ENCODE measurements around the gene DHX35.

DNA sequence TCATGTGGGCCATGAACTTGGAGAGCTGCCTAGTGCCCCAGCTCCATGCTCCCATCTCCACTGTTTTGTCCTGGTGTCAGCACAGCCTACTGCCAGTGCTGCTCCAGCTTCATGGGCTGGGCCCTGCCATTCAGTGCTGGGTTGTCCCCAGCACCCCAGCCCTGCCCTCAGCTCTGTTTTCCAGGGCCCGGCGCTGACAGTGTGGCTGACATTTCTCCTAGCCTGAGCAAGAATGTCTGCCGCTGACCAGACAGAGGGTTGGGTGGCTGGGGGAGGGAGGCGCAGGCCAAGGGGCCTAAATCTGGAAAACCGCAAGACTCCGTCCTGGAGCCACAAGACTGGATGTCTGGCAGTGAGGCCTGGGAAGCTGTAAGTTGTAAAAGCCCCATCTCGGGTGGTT, 78.9 kb downstream of the DHX35 start:
- no peak for TF ChIP-seq POLR2A (IDR thresholded peaks at IDR 0.05)
- TF ChIP-seq, protein P1, sequence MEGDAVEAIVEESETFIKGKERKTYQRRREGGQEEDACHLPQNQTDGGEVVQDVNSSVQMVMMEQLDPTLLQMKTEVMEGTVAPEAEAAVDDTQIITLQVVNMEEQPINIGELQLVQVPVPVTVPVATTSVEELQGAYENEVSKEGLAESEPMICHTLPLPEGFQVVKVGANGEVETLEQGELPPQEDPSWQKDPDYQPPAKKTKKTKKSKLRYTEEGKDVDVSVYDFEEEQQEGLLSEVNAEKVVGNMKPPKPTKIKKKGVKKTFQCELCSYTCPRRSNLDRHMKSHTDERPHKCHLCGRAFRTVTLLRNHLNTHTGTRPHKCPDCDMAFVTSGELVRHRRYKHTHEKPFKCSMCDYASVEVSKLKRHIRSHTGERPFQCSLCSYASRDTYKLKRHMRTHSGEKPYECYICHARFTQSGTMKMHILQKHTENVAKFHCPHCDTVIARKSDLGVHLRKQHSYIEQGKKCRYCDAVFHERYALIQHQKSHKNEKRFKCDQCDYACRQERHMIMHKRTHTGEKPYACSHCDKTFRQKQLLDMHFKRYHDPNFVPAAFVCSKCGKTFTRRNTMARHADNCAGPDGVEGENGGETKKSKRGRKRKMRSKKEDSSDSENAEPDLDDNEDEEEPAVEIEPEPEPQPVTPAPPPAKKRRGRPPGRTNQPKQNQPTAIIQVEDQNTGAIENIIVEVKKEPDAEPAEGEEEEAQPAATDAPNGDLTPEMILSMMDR (IDR thresholded peaks at IDR 0.05), result no peak
